HG03439 (cell line): ENCODE measurements around the gene SLC12A7.
"Not testable (repeated sequence)": the region's sequence is repeated elsewhere in the genome, so short reads cannot be mapped to it uniquely, and the experiment has no call there.

Source experiments
- ATAC-seq: cut with Tn5 transposase; IDR thresholded peaks from one replicate; pipeline ENCODE4 v1.9.1; 2021; ENCODE audit warnings: mild to moderate bottlenecking, moderate library complexity; ENCODE audit not compliant: unreplicated experiment

Gene SLC12A7

GRCh38 chr5:1083026-1083425, 28.8 kb downstream of the SLC12A7 start:
- not testable (repeated sequence) for ATAC-seq

GRCh38 chr5:1081519-1081918, 30.3 kb downstream of the SLC12A7 start:
- ATAC-seq, result no peak

GRCh38 chr5:1080432-1080831, 31.4 kb downstream of the SLC12A7 start:
- no peak for ATAC-seq

- ATAC-seq, result no peak
Observed at GRCh38 chr5:1079961-1080360, 31.9 kb downstream of the SLC12A7 start.

GRCh38 chr5:1079486-1079885, 32.4 kb downstream of the SLC12A7 start:
- ATAC-seq, result no peak

GRCh38 chr5:1078851-1079250, 33.0 kb downstream of the SLC12A7 start:
- ATAC-seq, result no peak

GRCh38 chr5:1078206-1078605, 33.7 kb downstream of the SLC12A7 start:
- no peak for ATAC-seq

GRCh38 chr5:1077491-1078020, 34.3 kb downstream of the SLC12A7 start:
- ATAC-seq, result no peak

- no peak for ATAC-seq
Observed at GRCh38 chr5:1077026-1077425, 34.8 kb downstream of the SLC12A7 start.

- no peak for ATAC-seq
Observed at GRCh38 chr5:1076406-1076805, 35.5 kb downstream of the SLC12A7 start.

GRCh38 chr5:1075931-1076330, 35.9 kb downstream of the SLC12A7 start:
- no peak for ATAC-seq

GRCh38 chr5:1075555-1075881, 36.3 kb downstream of the SLC12A7 start:
- no peak for ATAC-seq

GRCh38 chr5:1074816-1075554, 36.9 kb downstream of the SLC12A7 start:
- ATAC-seq, result no peak

GRCh38 chr5:1074226-1074625, 37.6 kb downstream of the SLC12A7 start:
- no peak for ATAC-seq

- ATAC-seq, result no peak
Observed at GRCh38 chr5:1073239-1074102, 38.4 kb downstream of the SLC12A7 start.

GRCh38 chr5:1069720-1070088, 42.2 kb downstream of the SLC12A7 start:
- no peak for ATAC-seq

- ATAC-seq, result no peak
Observed at GRCh38 chr5:1068895-1069719, 42.8 kb downstream of the SLC12A7 start.

GRCh38 chr5:1068204-1068894, 43.5 kb downstream of the SLC12A7 start:
- no peak for ATAC-seq

- ATAC-seq, result no peak
Observed at GRCh38 chr5:1067141-1068121, 44.4 kb downstream of the SLC12A7 start.
